Measurements from ENCODE around the gene HOXD8. TPM values are rescaled to one million over a fixed set of nuclear protein-coding genes. Genes with fewer than 3 reads are reported as not detected.

HOXD8 gene
- total RNA-seq, 1 donor, result 0.45 TPM

- no peak overlapping the region for H3K4me3 ChIP-seq (ENCODE audit: low read depth, low read length)
- no peak for TF ChIP-seq CTCF (IDR thresholded peaks at IDR 0.05; ENCODE audit: insufficient read depth, low read length)
- no peak for DNase-seq (ENCODE audit: low read depth)
These were observed 37.9 kb upstream of the HOXD8 start for GRCh38 chr2:176091329-176092258.

- DNase-seq (ENCODE audit: low read depth), result no peak
- no peak for TF ChIP-seq CTCF (IDR thresholded peaks at IDR 0.05; ENCODE audit: insufficient read depth, low read length)
- H3K4me3 ChIP-seq (ENCODE audit: low read depth, low read length), result no peak within 1 kb of the TSS
These were observed 37.0 kb upstream of the HOXD8 start, which contains the start of gene HOXD13 for GRCh38 chr2:176092270-176093144. TSS of gene HOXD13 (plus strand) at chr2:176092721. CDS start at chr2:176092891, 170 bp downstream.

- DNase-seq (ENCODE audit: low read depth), result no peak
- no peak overlapping the region for H3K4me3 ChIP-seq (ENCODE audit: low read depth, low read length)
- no peak for TF ChIP-seq CTCF (IDR thresholded peaks at IDR 0.05; ENCODE audit: insufficient read depth, low read length)
These were observed 36.2 kb upstream of the HOXD8 start for GRCh38 chr2:176093145-176093897.

GRCh38 chr2:176093898-176094249 lies 35.6 kb upstream of the HOXD8 start:
- no peak overlapping the region for H3K4me3 ChIP-seq (ENCODE audit: low read depth, low read length)
- TF ChIP-seq CTCF (IDR thresholded peaks at IDR 0.05; ENCODE audit: insufficient read depth, low read length), result no peak
- DNase-seq (ENCODE audit: low read depth), result no peak

GRCh38 chr2:176094349-176094748 lies 35.2 kb upstream of the HOXD8 start:
- no peak for TF ChIP-seq CTCF (IDR thresholded peaks at IDR 0.05; ENCODE audit: insufficient read depth, low read length)
- no peak overlapping the region for H3K4me3 ChIP-seq (ENCODE audit: low read depth, low read length)
- DNase-seq (ENCODE audit: low read depth), result no peak

- DNase-seq (ENCODE audit: low read depth), result no peak
- no peak overlapping the region for H3K4me3 ChIP-seq (ENCODE audit: low read depth, low read length)
- TF ChIP-seq CTCF (IDR thresholded peaks at IDR 0.05; ENCODE audit: insufficient read depth, low read length), result no peak
These were observed 34.1 kb upstream of the HOXD8 start for GRCh38 chr2:176095421-176095820.

All from fibroblast of the aortic adventitia (primary cell).